Erythroblast (primary cell): ENCODE data around the gene PLXNB1.

Experiments used
- GATA1 ChIP-seq: IDR thresholded peaks from 2 replicates; pipeline ENCODE4 v1.6.1; 2011; ENCODE audit warnings: low read depth, mild to moderate bottlenecking, control low read depth, low read length, moderate library complexity
- POLR2A ChIP-seq: IDR thresholded peaks from 2 replicates; pipeline ENCODE4 v1.6.1; 2011; ENCODE audit warnings: mild to moderate bottlenecking, low read length

- TF ChIP-seq POLR2A, result no peak
- TF ChIP-seq GATA1, result no peak
Observed at GRCh38 chr3:48413086-48413485, 16.8 kb downstream of the PLXNB1 start.
